ENCODE data around the gene LRMDA. TPM values are rescaled to one million over a fixed set of nuclear protein-coding genes. Genes with fewer than 3 reads are reported as not detected.

The LRMDA gene
- total and polyA plus RNA-seq, 10 of the 15 experiments (the other 5 are each of a cell fraction or from before 2014, with no cell fraction given) = 0.07 to 0.54 (median 0.29) TPM; not detected in 4

- H4K20me1 ChIP-seq (ENCODE audit: control insufficient read depth, insufficient read depth) = no peaks in the 10 kb centered on the region
- no peak overlapping the region for H2AFZ ChIP-seq (ENCODE audit: control insufficient read depth, low read depth, low read length)
- H3K79me2 ChIP-seq (ENCODE audit: control insufficient read depth, insufficient read depth, low read length) = no peaks in the 10 kb centered on the region
- no peaks in the 10 kb centered on the region for H3K9me3 ChIP-seq (replicated peaks; ENCODE audit: control insufficient read depth, insufficient read depth, low read length)
- H3K4me2 ChIP-seq (ENCODE audit: control insufficient read depth, insufficient read depth) = no peak overlapping the region
- intact Hi-C loops (cut with micrococcal nuclease; ENCODE audit: unreplicated experiment) = no loop called here
- H3K27me3 ChIP-seq (replicated peaks in 1 of 2; ENCODE audit: control insufficient read depth in 2 of 2, insufficient read depth in 2 of 2, low read length in 1 of 2) = no peaks in the 10 kb centered on the region
- 0% methylated on average over 3 of the region's 3 CpGs for WGBS (ENCODE audit: insufficient coverage, insufficient replicate concordance, low lambda C conversion rate, missing lambda C conversion rate)
- ATAC-seq = no peak
- in situ Hi-C loops (cut with MboI) = no loop called here
- FAIRE-seq = no peak
- H3K4me3 ChIP-seq = no peak overlapping the region
- ChIA-PET CTCF (no interaction called here), SMC1A (ENCODE audit: uncharacterized antibody, unreplicated experiment) (no interaction called here), RAD21 (ENCODE audit: unreplicated experiment) (no interaction called here), POLR2A (no interaction called here)
- TF ChIP-seq KAT2A (conservative IDR thresholded peaks at IDR 0.05; ENCODE audit: control insufficient read depth, low read depth, low read length) (no peak), ZNF622 (IDR thresholded peaks at IDR 0.05) (no peak), ZNF274 (IDR thresholded peaks at IDR 0.05; ENCODE audit: insufficient read depth, insufficient read length) (no peak), MTA2 (IDR thresholded peaks at IDR 0.05; ENCODE audit: low read depth) (no peak), SIX5 (IDR thresholded peaks at IDR 0.05; ENCODE audit: low read depth, low read length, severe bottlenecking) (no peak), MYB (IDR thresholded peaks at IDR 0.05; ENCODE audit: borderline replicate concordance, low read depth, low read length) (no peak), KDM1A (IDR thresholded peaks at IDR 0.05; ENCODE audit: borderline replicate concordance) (no peak)
- DNase-seq (ENCODE audit: low read depth, low spot score) = no peak
- BruUV-seq (replicated peaks) = no TSS peak
- no peaks in the 10 kb centered on the region for H3K4me1 ChIP-seq (ENCODE audit: control insufficient read depth, insufficient read depth, low read length)
- H3K27ac ChIP-seq (ENCODE audit: control insufficient read depth, insufficient read depth) = no peak overlapping the region
- H3K36me3 ChIP-seq (ENCODE audit: control insufficient read depth in 2 of 2, insufficient read depth in 2 of 2, low read length in 1 of 2) = no peaks in the 10 kb centered on the region
- no peak overlapping the region for H3K9ac ChIP-seq (ENCODE audit: control insufficient read depth, insufficient read depth, low read length)
Measured at GRCh38 chr10:75939541-75939940, 508.1 kb downstream of the LRMDA start.

GRCh38 chr10:75940742-75941141, 509.3 kb downstream of the LRMDA start:
- Histone ChIP-seq H3K27ac (ENCODE audit: control insufficient read depth, insufficient read depth) (no peak overlapping the region), H3K27me3 (replicated peaks in 1 of 2; ENCODE audit: control insufficient read depth in 2 of 2, insufficient read depth in 2 of 2, low read length in 1 of 2) (no peaks in the 10 kb centered on the region; a peak in 1 of 4 replicates), H3K4me1 (ENCODE audit: control insufficient read depth, insufficient read depth, low read length) (no peaks in the 10 kb centered on the region), H3K4me3 (no peak overlapping the region), H4K20me1 (ENCODE audit: control insufficient read depth, insufficient read depth) (no peaks in the 10 kb centered on the region), H3K9ac (ENCODE audit: control insufficient read depth, insufficient read depth, low read length) (no peak overlapping the region), H2AFZ (ENCODE audit: control insufficient read depth, low read depth, low read length) (no peak overlapping the region), H3K4me2 (ENCODE audit: control insufficient read depth, insufficient read depth) (no peak overlapping the region), H3K36me3 (ENCODE audit: control insufficient read depth in 2 of 2, insufficient read depth in 2 of 2, low read length in 1 of 2) (no peaks in the 10 kb centered on the region), H3K9me3 (replicated peaks; ENCODE audit: control insufficient read depth, insufficient read depth, low read length) (no peaks in the 10 kb centered on the region), H3K79me2 (ENCODE audit: control insufficient read depth, insufficient read depth, low read length) (no peaks in the 10 kb centered on the region)
- no TSS peak for BruUV-seq (replicated peaks)
- in situ Hi-C loops (cut with MboI) = no loop called here
- TF ChIP-seq RAD51 (IDR thresholded peaks at IDR 0.05) (no peak), YY1 (IDR thresholded peaks at IDR 0.05; ENCODE audit: low read depth, low read length) (no peak), NKRF (conservative IDR thresholded peaks at IDR 0.05) (no peak), ZBTB33 (IDR thresholded peaks at IDR 0.05) (no peak), RBBP5 (conservative IDR thresholded peaks at IDR 0.05) (no peak), IRF4 (IDR thresholded peaks at IDR 0.05; ENCODE audit: low read depth, low read length) (no peak), CHD2 (IDR thresholded peaks at IDR 0.05; ENCODE audit: borderline replicate concordance, low read depth, low read length) (no peak)
- ChIA-PET RAD21 (ENCODE audit: unreplicated experiment) (no interaction called here), POLR2A (no interaction called here), SMC1A (ENCODE audit: uncharacterized antibody, unreplicated experiment) (interaction anchor here (0.6 kb wide), 1 partner anchor 409 kb away, joined by 3 read pairs; no protein-coding TSS in a partner anchor), CTCF (no interaction called here)
- 33% methylated on average over 5 of the region's 5 CpGs for WGBS (ENCODE audit: insufficient coverage, insufficient replicate concordance, low lambda C conversion rate, missing lambda C conversion rate)
- no peak for ATAC-seq
- no peak for FAIRE-seq
- intact Hi-C loops (cut with micrococcal nuclease; ENCODE audit: unreplicated experiment) = no loop called here
- no peak for DNase-seq (ENCODE audit: low read depth, low spot score)

Data from GM12878 (cell line).